OCI-LY7 (cell line): ENCODE results near the gene ZMIZ1. TPM values are rescaled to one million over a fixed set of nuclear protein-coding genes. Genes with fewer than 3 reads are reported as not detected.

Experiments
- BruUV-seq: library from RNA; stranded (reverse); fragments of 400-500 nt; replicated peaks from 2 replicates; lab custom pipeline; 2021; lab: Mats Ljungman, UMichigan
- CTCF ChIA-PET: fragments of 300-600 bp; sonication (Branson Sonifier 250); formaldehyde crosslinking; loops from one replicate; lab custom pipeline; 2022; ENCODE audit warnings: antibody characterized with exemption; ENCODE audit not compliant: unreplicated experiment; lab: Charles Lee
- POLR2A ChIA-PET: fragments of 300-600 bp; sonication (Branson Sonifier 250); formaldehyde crosslinking; loops from one replicate; lab custom pipeline; 2022; ENCODE audit warnings: antibody characterized with exemption; lab: Charles Lee
- DNase-seq: peaks from one replicate; pipeline ENCODE4 v3.0.0-alpha.2; 2015; ENCODE audit warnings: low spot score
- H2AFZ ChIP-seq: fragments of 200-600 bp; sonication (generic), shearing (Covaris generic); 2 replicates; pipeline ENCODE4 v1.6.1; 2014; ENCODE audit warnings: mild to moderate bottlenecking, antibody characterized with exemption, low read length, moderate library complexity
- H3K27ac ChIP-seq: fragments of 200-600 bp; sonication (generic); 2 replicates; pipeline ENCODE4 v1.5.1; 2014; ENCODE audit warnings: mixed run types, low read depth, mild to moderate bottlenecking, moderate library complexity, low read length, inconsistent platforms; ENCODE audit not compliant: poor library complexity, severe bottlenecking
- H3K36me3 ChIP-seq: fragments of 200-600 bp; sonication (generic); 2 replicates; pipeline ENCODE4 v1.6.1; 2014; ENCODE audit warnings: mild to moderate bottlenecking, antibody characterized with exemption, low read length, moderate library complexity, mixed read lengths; ENCODE audit not compliant: insufficient read depth
- H3K4me1 ChIP-seq: fragments of 200-600 bp; sonication (generic); 2 replicates; pipeline ENCODE4 v1.5.1; 2014; ENCODE audit warnings: mild to moderate bottlenecking, low read length; ENCODE audit not compliant: insufficient read depth, poor library complexity, severe bottlenecking
- H3K4me2 ChIP-seq: fragments of 200-600 bp; sonication (generic); 2 replicates; pipeline ENCODE4 v1.6.1; 2014; ENCODE audit warnings: mild to moderate bottlenecking, low read length
- H3K4me3 ChIP-seq: fragments of 200-600 bp; sonication (generic); 2 replicates; pipeline ENCODE4 v1.5.1; 2014; ENCODE audit warnings: mild to moderate bottlenecking, low read depth, low read length; ENCODE audit not compliant: poor library complexity, severe bottlenecking
- H3K79me2 ChIP-seq: fragments of 200-600 bp; sonication (generic); 2 replicates; pipeline ENCODE4 v1.6.1; 2016; ENCODE audit warnings: low read depth, mild to moderate bottlenecking, low read length, moderate library complexity, mixed read lengths; ENCODE audit not compliant: insufficient read depth
- H3K9me2 ChIP-seq: fragments of 200-600 bp; sonication (generic); 2 replicates; pipeline ENCODE4 v1.6.1; 2016; ENCODE audit warnings: mild to moderate bottlenecking, low read length, mixed read lengths; ENCODE audit not compliant: insufficient read depth
- H3K9me3 ChIP-seq: fragments of 200-600 bp; sonication (generic); 2 replicates; pipeline ENCODE4 v1.6.1; 2014; ENCODE audit warnings: mild to moderate bottlenecking, mixed run types, low read length, mixed read lengths
- H4K20me1 ChIP-seq: fragments of 200-600 bp; sonication (generic); 2 replicates; pipeline ENCODE4 v1.6.1; 2014; ENCODE audit warnings: mild to moderate bottlenecking, antibody characterized with exemption, low read length, moderate library complexity, mixed read lengths; ENCODE audit not compliant: insufficient read depth
- CTCF ChIP-seq: fragments of 200-600 bp; sonication (generic); conservative IDR thresholded peaks from 2 replicates; pipeline ENCODE4 v1.5.1; 2014; ENCODE audit warnings: mild to moderate bottlenecking, antibody characterized with exemption, low read length, moderate library complexity, mixed read lengths
- EZH2phosphoT487 ChIP-seq: fragments of 200-600 bp; sonication (generic); IDR thresholded peaks from 2 replicates; pipeline ENCODE4 v1.6.1; 2018; ENCODE audit warnings: low read depth, borderline replicate concordance, mild to moderate bottlenecking, mixed run types, antibody characterized with exemption, low read length, moderate library complexity, mixed read lengths
- intact Hi-C: fragments of 100-400 bp; cut with micrococcal nuclease; formaldehyde crosslinking; loops from one replicate; pipeline ENCODE4 v1.10.0; 2022; ENCODE audit not compliant: unreplicated experiment
- total RNA-seq, 2 experiments: library from RNA; depleted of rRNA in 1 of 2; stranded (reverse); fragments of >200 nt in 1 of 2; shearing (Covaris generic) in 1 of 2; gene quantifications; 2 replicates each; pipeline ENCODE4 v1.2.3, GENCODE V29; 2014 to 2022

The ZMIZ1 gene
- total RNA-seq, 2 experiments from 2014 or later, result 20.4 to 66.9 TPM

GRCh38 chr10:79086822-79087221 lies 18.1 kb downstream of the ZMIZ1 start:
- Histone ChIP-seq H3K27ac (no peak overlapping the region), H3K9me2 (no peaks in the 10 kb centered on the region), H3K79me2 (peaks cover 4% of the 10 kb centered on the region; the same call in 1 of the 2 replicates), H3K9me3 (no peaks in the 10 kb centered on the region), H3K4me1 (peaks cover 99% of the 10 kb centered on the region), H3K4me3 (no peak overlapping the region), H4K20me1 (no peaks in the 10 kb centered on the region), H3K4me2 (no peak overlapping the region), H3K36me3 (no peaks in the 10 kb centered on the region), H2AFZ (no peak overlapping the region)
- ChIA-PET CTCF (interaction anchor here (0.8 kb wide), 1 partner anchor 11 kb away, joined by 3 read pairs; no protein-coding TSS in a partner anchor), POLR2A (interaction anchor here (1.2 to 3.5 kb wide), 4 partner anchors 12 to 15 kb away, joined by 3 to 25 read pairs (median 5); no protein-coding TSS in a partner anchor)
- no peak for TF ChIP-seq CTCF
- no peak for TF ChIP-seq EZH2phosphoT487
- intact Hi-C loops, result no loop called here
- no TSS peak for BruUV-seq
- no peak for DNase-seq

DNA sequence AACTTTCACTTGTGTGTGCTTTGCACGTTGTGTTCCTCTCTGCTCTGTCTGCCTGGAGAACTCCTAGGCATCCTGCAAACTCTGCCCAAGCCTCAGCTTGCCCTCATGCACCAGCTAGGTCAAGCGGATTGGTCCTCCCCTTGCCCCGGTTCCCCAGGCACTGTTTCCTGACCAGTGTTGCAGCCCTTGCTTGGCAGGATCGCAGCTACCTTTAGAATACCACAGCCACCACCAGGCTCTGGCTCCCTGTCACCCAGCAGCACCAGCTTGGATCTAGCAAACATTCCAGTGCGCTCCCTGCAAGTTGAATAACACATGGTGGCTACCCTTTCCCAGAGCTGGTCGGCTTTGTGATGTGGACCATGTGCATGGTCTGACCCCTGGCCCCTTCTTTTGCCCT lies 19.0 kb downstream of the ZMIZ1 start:
- peaks cover 4% of the 10 kb centered on the region; the same call in 1 of the 2 replicates for H3K79me2 ChIP-seq
- CTCF ChIA-PET, result interaction anchor here (0.8 kb wide), 1 partner anchor 10 kb away, joined by 3 read pairs; no protein-coding TSS in a partner anchor
- peaks cover 99% of the 10 kb centered on the region for H3K4me1 ChIP-seq

More for the DNA sequence above, 19.0 kb downstream of the ZMIZ1 start:
- H4K20me1 ChIP-seq, result no peaks in the 10 kb centered on the region
- H3K4me2 ChIP-seq, result no peak overlapping the region
- POLR2A ChIA-PET, result interaction anchor here (0.7 to 1.7 kb wide), 2 partner anchors 11 to 16 kb away, joined by 3 to 7 read pairs; no protein-coding TSS in a partner anchor
- no peak overlapping the region for H2AFZ ChIP-seq
- DNase-seq, result no peak
- no peak overlapping the region for H3K27ac ChIP-seq
- H3K9me3 ChIP-seq, result no peaks in the 10 kb centered on the region
- H3K36me3 ChIP-seq, result no peaks in the 10 kb centered on the region
- intact Hi-C loops, result no loop called here
- no TSS peak for BruUV-seq
- no peak overlapping the region for H3K4me3 ChIP-seq
- TF ChIP-seq EZH2phosphoT487 (no peak), CTCF (no peak)
- no peaks in the 10 kb centered on the region for H3K9me2 ChIP-seq
